ENCODE measurements around the gene PRM3. TPM values are rescaled to one million over a fixed set of nuclear protein-coding genes. Genes with fewer than 3 reads are reported as not detected.
"Not testable (repeated sequence)": the region's sequence is repeated elsewhere in the genome, so short reads cannot be mapped to it uniquely, and the experiment has no call there.

Gene PRM3
- total RNA-seq, 4 donors from 2014 or later, result not detected

GRCh38 chr16:11299865-11300559, 26.6 kb upstream of the PRM3 start:
- H3K4me1 ChIP-seq, result peaks cover 9 to 14% of the 10 kb centered on the region in 2 donors
- H3K9me3 ChIP-seq, result no peaks in the 10 kb centered on the region
- TF ChIP-seq POLR2A (IDR thresholded peaks at IDR 0.05), result no peak
- TF ChIP-seq, protein P1, sequence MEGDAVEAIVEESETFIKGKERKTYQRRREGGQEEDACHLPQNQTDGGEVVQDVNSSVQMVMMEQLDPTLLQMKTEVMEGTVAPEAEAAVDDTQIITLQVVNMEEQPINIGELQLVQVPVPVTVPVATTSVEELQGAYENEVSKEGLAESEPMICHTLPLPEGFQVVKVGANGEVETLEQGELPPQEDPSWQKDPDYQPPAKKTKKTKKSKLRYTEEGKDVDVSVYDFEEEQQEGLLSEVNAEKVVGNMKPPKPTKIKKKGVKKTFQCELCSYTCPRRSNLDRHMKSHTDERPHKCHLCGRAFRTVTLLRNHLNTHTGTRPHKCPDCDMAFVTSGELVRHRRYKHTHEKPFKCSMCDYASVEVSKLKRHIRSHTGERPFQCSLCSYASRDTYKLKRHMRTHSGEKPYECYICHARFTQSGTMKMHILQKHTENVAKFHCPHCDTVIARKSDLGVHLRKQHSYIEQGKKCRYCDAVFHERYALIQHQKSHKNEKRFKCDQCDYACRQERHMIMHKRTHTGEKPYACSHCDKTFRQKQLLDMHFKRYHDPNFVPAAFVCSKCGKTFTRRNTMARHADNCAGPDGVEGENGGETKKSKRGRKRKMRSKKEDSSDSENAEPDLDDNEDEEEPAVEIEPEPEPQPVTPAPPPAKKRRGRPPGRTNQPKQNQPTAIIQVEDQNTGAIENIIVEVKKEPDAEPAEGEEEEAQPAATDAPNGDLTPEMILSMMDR (IDR thresholded peaks at IDR 0.05 in 4 of 5, conservative IDR thresholded peaks at IDR 0.05 in 1 of 5), result no peak
- DNase-seq (no peak), ATAC-seq (no peak)
- intact Hi-C loops (cut with DNase I; ENCODE audit: low total_unique reads), result no loop called here
- no peaks in the 10 kb centered on the region for H3K36me3 ChIP-seq
- no peak overlapping the region for H3K27ac ChIP-seq
- in situ Hi-C loops (cut with MboI; ENCODE audit: low sequenced_read_pairs in 4 of 4), result no loop called here
- H3K4me3 ChIP-seq, result no peak overlapping the region
- H3K27me3 ChIP-seq, result no peaks in the 10 kb centered on the region

- H3K36me3 ChIP-seq; H3K9me3 ChIP-seq; intact Hi-C loops (cut with DNase I; ENCODE audit: low total_unique reads); ATAC-seq; H3K4me3 ChIP-seq; H3K27me3 ChIP-seq; DNase-seq; in situ Hi-C loops (cut with MboI; ENCODE audit: low sequenced_read_pairs in 4 of 4); H3K27ac ChIP-seq: not testable (repeated sequence)
- H3K4me1 ChIP-seq, result peaks cover 9 to 14% of the 10 kb centered on the region in 2 donors
Observed at GRCh38 chr16:11298950-11299547, 25.6 kb upstream of the PRM3 start.

- no peak for DNase-seq
- in situ Hi-C loops (cut with MboI; ENCODE audit: low sequenced_read_pairs in 4 of 4), result no loop called here
- H3K36me3 ChIP-seq, result no peaks in the 10 kb centered on the region
- peaks cover 9 to 14% of the 10 kb centered on the region in 2 donors for H3K4me1 ChIP-seq
- H3K27ac ChIP-seq, result no peak overlapping the region
- H3K9me3 ChIP-seq, result no peaks in the 10 kb centered on the region
- H3K4me3 ChIP-seq, result no peak overlapping the region
- no peak for TF ChIP-seq POLR2A (IDR thresholded peaks at IDR 0.05)
- TF ChIP-seq, protein P1 (IDR thresholded peaks at IDR 0.05 in 4 of 5, conservative IDR thresholded peaks at IDR 0.05 in 1 of 5), result no peak
- intact Hi-C loops (cut with DNase I; ENCODE audit: low total_unique reads), result no loop called here
- no peaks in the 10 kb centered on the region for H3K27me3 ChIP-seq
- no peak for ATAC-seq
Observed at GRCh38 chr16:11298143-11298900, 24.9 kb upstream of the PRM3 start.

- TF ChIP-seq POLR2A (IDR thresholded peaks at IDR 0.05), result no peak
- TF ChIP-seq, protein P1 (IDR thresholded peaks at IDR 0.05 in 4 of 5, conservative IDR thresholded peaks at IDR 0.05 in 1 of 5), result peak in 1 of 5 experiments; percentile 27
- Histone ChIP-seq H3K27me3 (no peaks in the 10 kb centered on the region), H3K9me3 (no peaks in the 10 kb centered on the region), H3K4me1 (peaks cover 9 to 14% of the 10 kb centered on the region in 2 donors), H3K4me3 (peak overlapping the region in 3 of 4 donors; percentile 12 to 17 (median 13)), H3K36me3 (no peaks in the 10 kb centered on the region), H3K27ac (no peak overlapping the region)
- intact Hi-C loops (cut with DNase I; ENCODE audit: low total_unique reads) (no loop called here), in situ Hi-C loops (cut with MboI; ENCODE audit: low sequenced_read_pairs in 4 of 4) (no loop called here)
- DNase-seq (peak; percentile 63 to 67), ATAC-seq (peak; percentile 87 to 90)
Observed at GRCh38 chr16:11297492-11298142, 24.2 kb upstream of the PRM3 start.
